ENCODE data around the gene ATF7.

GRCh38 chr12:53498235-53498630, 127.9 kb downstream of the ATF7 start:
- no peak for TF ChIP-seq POLR2A (IDR thresholded peaks at IDR 0.05)
- TF ChIP-seq CTCF (IDR thresholded peaks at IDR 0.05 in 8 of 11, conservative IDR thresholded peaks at IDR 0.05 in 3 of 11) = no peak

Data from spleen (tissue), 7 donors.